OCI-LY3 (cell line): ENCODE measurements around the gene LRRC61.

ENCODE experiments used
- H2AFZ ChIP-seq: fragments of 200-600, 300-600 bp; shearing (Covaris generic); 2 replicates; pipeline ENCODE4 v1.6.0; 2014; ENCODE audit warnings: antibody characterized with exemption, low read depth, low read length
- H3K27ac ChIP-seq: fragments of 200-600, 300-600 bp; sonication (generic); 2 replicates; pipeline ENCODE4 v1.5.1; 2014; ENCODE audit warnings: mild to moderate bottlenecking, low read length, moderate library complexity, mixed read lengths
- H3K27me3 ChIP-seq: fragments of 200-600, 300-600 bp; sonication (generic); 2 replicates; pipeline ENCODE4 v1.6.1; 2014; ENCODE audit warnings: low read depth, low read length, mixed read lengths
- H3K36me3 ChIP-seq: fragments of 200-600, 300-600 bp; sonication (generic); replicated peaks from 2 replicates; pipeline ENCODE3; 2014; ENCODE audit warnings: low read depth, low read length, mixed read lengths
- H3K4me1 ChIP-seq: fragments of 300-600, 200-600 bp; sonication (generic); 2 replicates; pipeline ENCODE4 v1.6.1; 2014; ENCODE audit warnings: low read length, mixed read lengths
- H3K4me2 ChIP-seq: fragments of 200-600, 300-600 bp; sonication (generic); 2 replicates; pipeline ENCODE4 v1.6.1; 2014; ENCODE audit warnings: low read length, mixed read lengths
- H3K4me3 ChIP-seq: fragments of 300-600, 200-600 bp; sonication (generic); 2 replicates; pipeline ENCODE4 v1.5.1; 2014; ENCODE audit warnings: antibody characterized with exemption, mild to moderate bottlenecking, low read length, moderate library complexity
- H3K79me2 ChIP-seq: fragments of 300-600, 200-600 bp; shearing (Covaris generic); 2 replicates; pipeline ENCODE4 v1.6.1; 2014; ENCODE audit warnings: mild to moderate bottlenecking, low read length, mixed read lengths
- H3K9ac ChIP-seq: fragments of 300-600, 200-600 bp; shearing (Covaris generic); 2 replicates; pipeline ENCODE4 v1.6.0; 2014; ENCODE audit warnings: mild to moderate bottlenecking, low read length, moderate library complexity
- H3K9me3 ChIP-seq: fragments of 200-600, 300-600 bp; shearing (Covaris generic); 2 replicates; pipeline ENCODE4 v1.6.1; 2014; ENCODE audit warnings: low read length, mixed read lengths; ENCODE audit not compliant: insufficient read depth
- H4K20me1 ChIP-seq: fragments of 200-600, 300-600 bp; sonication (generic); 2 replicates; pipeline ENCODE4 v1.6.1; 2016; ENCODE audit warnings: low read length, mixed read lengths; ENCODE audit not compliant: insufficient read depth
- EZH2phosphoT487 ChIP-seq: fragments of 200-600 bp; shearing (Covaris generic); IDR thresholded peaks from 2 replicates; pipeline ENCODE4 v1.6.1; 2018; ENCODE audit warnings: antibody characterized with exemption, mixed run types, low read depth
- TF ChIP-seq, protein P1 (sequence below): fragments of 200-600, 300-600 bp; sonication (generic); IDR thresholded peaks from 2 replicates; pipeline ENCODE4 v1.5.1; 2014; ENCODE audit warnings: antibody characterized with exemption, low read length, low read depth

LRRC61 gene

DNA sequence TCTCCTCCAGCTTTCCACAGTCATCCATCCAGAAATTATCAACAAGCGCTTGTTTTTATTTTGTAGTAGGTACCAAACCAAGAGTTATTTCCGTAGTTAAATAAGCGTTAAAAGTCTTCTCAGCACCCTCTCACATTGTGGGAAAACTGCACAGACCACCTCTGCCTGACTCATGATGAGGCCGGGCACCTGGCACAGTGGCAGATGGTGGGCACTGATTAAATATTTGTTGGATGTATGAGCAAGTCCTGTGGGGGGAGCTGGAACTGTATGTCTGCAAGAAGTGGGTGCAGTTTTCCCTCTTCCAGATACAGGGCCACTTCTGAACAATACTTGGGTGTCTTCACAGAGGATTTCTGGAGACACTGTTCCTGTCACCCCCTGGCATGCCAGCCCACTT is 40.2 kb downstream of the LRRC61 start:
- Histone ChIP-seq H3K27me3 (no peaks in the 10 kb centered on the region), H3K4me1 (peaks cover 78% of the 10 kb centered on the region), H3K9ac (peak overlapping the region; percentile 65; the same call in 1 of the 2 replicates), H3K36me3 (no peaks in the 10 kb centered on the region), H4K20me1 (no peaks in the 10 kb centered on the region), H3K4me2 (peak overlapping the region; percentile 87), H2AFZ (no peak overlapping the region), H3K9me3 (no peaks in the 10 kb centered on the region), H3K79me2 (peaks cover 5% of the 10 kb centered on the region; the same call in 1 of the 2 replicates), H3K27ac (peak overlapping the region; percentile 93), H3K4me3 (peak overlapping the region; percentile 41; the same call in 1 of the 2 replicates)
- TF ChIP-seq, protein P1, sequence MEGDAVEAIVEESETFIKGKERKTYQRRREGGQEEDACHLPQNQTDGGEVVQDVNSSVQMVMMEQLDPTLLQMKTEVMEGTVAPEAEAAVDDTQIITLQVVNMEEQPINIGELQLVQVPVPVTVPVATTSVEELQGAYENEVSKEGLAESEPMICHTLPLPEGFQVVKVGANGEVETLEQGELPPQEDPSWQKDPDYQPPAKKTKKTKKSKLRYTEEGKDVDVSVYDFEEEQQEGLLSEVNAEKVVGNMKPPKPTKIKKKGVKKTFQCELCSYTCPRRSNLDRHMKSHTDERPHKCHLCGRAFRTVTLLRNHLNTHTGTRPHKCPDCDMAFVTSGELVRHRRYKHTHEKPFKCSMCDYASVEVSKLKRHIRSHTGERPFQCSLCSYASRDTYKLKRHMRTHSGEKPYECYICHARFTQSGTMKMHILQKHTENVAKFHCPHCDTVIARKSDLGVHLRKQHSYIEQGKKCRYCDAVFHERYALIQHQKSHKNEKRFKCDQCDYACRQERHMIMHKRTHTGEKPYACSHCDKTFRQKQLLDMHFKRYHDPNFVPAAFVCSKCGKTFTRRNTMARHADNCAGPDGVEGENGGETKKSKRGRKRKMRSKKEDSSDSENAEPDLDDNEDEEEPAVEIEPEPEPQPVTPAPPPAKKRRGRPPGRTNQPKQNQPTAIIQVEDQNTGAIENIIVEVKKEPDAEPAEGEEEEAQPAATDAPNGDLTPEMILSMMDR, result no peak
- no peak for TF ChIP-seq EZH2phosphoT487

- no peaks in the 10 kb centered on the region for H3K9me3 ChIP-seq
- H3K27ac ChIP-seq, result peak overlapping the region; percentile 93
- TF ChIP-seq, protein P1, result no peak
- no peak for TF ChIP-seq EZH2phosphoT487
- no peaks in the 10 kb centered on the region for H3K36me3 ChIP-seq
- no peaks in the 10 kb centered on the region for H4K20me1 ChIP-seq
- no peaks in the 10 kb centered on the region for H3K27me3 ChIP-seq
- peaks cover 10% of the 10 kb centered on the region for H3K79me2 ChIP-seq
- H3K4me3 ChIP-seq, result peak overlapping the region; percentile 41
- H3K9ac ChIP-seq, result peak overlapping the region; percentile 65; the same call in 1 of the 2 replicates
- peaks cover 73% of the 10 kb centered on the region for H3K4me1 ChIP-seq
- H3K4me2 ChIP-seq, result peak overlapping the region; percentile 87
- no peak overlapping the region; the same call in 1 of the 2 replicates for H2AFZ ChIP-seq
Measured at GRCh38 chr7:150363872-150364271, 40.7 kb downstream of the LRRC61 start.

- Histone ChIP-seq H3K27me3 (no peaks in the 10 kb centered on the region), H4K20me1 (peaks cover 6% of the 10 kb centered on the region; the same call in 1 of the 2 replicates), H3K79me2 (peaks cover 23% of the 10 kb centered on the region), H3K36me3 (peaks cover 11% of the 10 kb centered on the region), H3K27ac (peak overlapping the region; percentile 93), H3K9ac (peak overlapping the region; percentile 49; the same call in 1 of the 2 replicates), H3K9me3 (no peaks in the 10 kb centered on the region), H3K4me1 (peaks cover 61% of the 10 kb centered on the region), H3K4me3 (no peak overlapping the region), H3K4me2 (peak overlapping the region; percentile 4; the same call in 1 of the 2 replicates), H2AFZ (no peak overlapping the region)
- TF ChIP-seq, protein P1, result no peak
- TF ChIP-seq EZH2phosphoT487, result no peak
Measured at GRCh38 chr7:150365194-150365593, 42.0 kb downstream of the LRRC61 start.

DNA sequence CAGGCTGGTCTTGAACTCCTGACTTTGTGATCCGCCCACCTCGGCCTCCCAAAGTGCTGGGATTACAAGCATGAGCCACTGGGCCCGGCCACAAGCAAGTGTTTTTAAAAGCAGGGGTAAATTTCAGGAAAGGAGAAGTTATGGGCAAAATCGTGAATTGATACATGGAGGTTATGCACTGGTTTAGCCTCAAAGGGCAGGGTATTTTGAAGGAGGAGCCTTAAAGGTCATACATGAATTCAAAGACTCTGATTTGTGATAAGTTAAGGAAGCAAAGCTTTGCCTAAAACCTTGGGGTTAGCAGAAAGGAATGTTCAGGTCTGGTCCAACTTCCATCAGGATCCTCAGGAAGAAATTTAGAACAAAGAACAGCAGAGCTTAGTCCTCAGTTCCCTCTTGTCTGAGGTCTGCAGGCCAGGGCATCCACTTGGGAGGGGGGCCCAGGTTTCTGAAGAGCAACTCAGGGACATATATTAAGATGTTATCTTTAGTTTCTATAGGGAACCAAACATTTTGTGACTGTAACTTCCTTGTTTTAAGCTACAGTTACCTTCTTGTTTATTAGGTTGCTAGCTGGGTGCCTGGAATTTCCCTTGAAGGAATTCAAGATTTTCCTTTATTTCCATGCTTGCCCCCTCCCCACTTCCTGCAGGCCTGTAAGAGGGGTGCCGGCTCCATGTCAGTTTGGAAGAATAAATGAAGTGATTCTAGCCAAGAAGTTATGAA is 42.7 kb downstream of the LRRC61 start:
- no peak for TF ChIP-seq EZH2phosphoT487
- TF ChIP-seq, protein P1, result no peak
- H2AFZ ChIP-seq, result no peak overlapping the region
- H3K4me2 ChIP-seq, result peak overlapping the region; percentile 62
- H3K9me3 ChIP-seq, result no peaks in the 10 kb centered on the region
- peak overlapping the region; percentile 93 for H3K27ac ChIP-seq
- peak overlapping the region; percentile 49 for H3K9ac ChIP-seq
- peaks cover 29% of the 10 kb centered on the region for H3K79me2 ChIP-seq
- H3K27me3 ChIP-seq, result no peaks in the 10 kb centered on the region
- H3K36me3 ChIP-seq, result peaks cover 17% of the 10 kb centered on the region
- peaks cover 13% of the 10 kb centered on the region for H4K20me1 ChIP-seq
- 0 out of 2 replicates have a peak overlapping the region, but pooled peaks have one; percentile 20 for H3K4me3 ChIP-seq
- peaks cover 67% of the 10 kb centered on the region for H3K4me1 ChIP-seq
